Fibroblast of gingiva (primary cell): ENCODE results near the gene TMEM86B.
A peak's percentile ranks its signal among the peaks of the same experiment; 100 is the strongest.

Experiments used
- DNase-seq: peaks from one replicate; pipeline ENCODE4 v3.0.0-alpha.2; 2011; ENCODE audit warnings: low read depth

The TMEM86B gene, protein sequence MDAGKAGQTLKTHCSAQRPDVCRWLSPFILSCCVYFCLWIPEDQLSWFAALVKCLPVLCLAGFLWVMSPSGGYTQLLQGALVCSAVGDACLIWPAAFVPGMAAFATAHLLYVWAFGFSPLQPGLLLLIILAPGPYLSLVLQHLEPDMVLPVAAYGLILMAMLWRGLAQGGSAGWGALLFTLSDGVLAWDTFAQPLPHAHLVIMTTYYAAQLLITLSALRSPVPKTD

DNA sequence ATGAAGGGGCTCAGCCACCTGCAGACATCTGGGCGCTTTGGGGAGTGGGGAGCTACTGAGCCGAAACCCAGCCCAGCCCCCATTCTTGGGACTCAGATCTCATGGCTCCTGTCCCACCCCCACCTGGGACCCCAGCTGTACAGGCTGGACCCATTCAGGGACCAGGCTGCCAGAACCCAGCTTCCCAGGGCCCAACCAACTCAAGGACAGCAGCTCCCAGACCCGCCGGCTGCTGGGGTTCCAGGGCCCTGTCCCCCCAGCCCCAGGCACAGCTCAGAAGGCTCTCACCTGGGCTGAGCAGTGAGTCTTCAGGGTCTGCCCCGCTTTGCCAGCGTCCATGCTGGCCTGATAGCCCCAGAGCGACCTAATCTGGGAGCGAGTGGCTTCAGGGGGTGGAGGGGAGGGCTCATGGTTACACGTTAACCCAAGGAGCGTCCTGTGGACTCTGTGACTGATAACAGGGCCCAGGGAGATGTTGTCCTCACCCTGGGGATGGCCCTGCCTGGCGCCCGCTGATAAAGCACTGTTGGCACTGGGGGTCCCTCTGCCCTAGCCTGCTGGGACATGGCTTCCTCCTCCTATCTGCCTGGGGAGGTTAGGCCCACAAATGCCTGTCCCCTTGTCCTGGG is at the start of gene TMEM86B:
Gene TMEM86B, minus strand, starts transcription at position 361 of the 629 bp plus-strand sequence. Its CDS starts 22 bp downstream, at position 339.
- no peak for DNase-seq

DNA sequence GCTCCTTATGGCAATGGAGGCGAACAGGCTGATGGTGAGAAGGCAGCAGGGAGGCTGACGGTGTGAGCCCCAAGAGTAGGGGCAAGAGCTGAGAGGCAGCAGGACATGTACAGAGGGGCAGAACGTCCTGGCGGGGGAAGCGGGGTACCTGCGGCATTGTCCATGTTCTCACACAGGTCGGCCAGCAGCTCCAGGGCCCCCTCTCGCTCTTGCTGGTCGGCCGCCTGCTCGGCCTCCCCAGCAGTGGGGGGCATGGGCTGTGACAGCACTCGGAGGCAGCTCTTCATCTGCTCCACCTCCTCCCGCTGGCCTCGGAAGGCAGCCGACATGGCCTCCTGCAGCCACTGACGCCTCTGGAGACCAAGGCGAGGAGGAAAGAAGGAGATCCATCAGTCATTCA is 48.9 kb upstream of the TMEM86B start:
- DNase-seq = no peak

DNA sequence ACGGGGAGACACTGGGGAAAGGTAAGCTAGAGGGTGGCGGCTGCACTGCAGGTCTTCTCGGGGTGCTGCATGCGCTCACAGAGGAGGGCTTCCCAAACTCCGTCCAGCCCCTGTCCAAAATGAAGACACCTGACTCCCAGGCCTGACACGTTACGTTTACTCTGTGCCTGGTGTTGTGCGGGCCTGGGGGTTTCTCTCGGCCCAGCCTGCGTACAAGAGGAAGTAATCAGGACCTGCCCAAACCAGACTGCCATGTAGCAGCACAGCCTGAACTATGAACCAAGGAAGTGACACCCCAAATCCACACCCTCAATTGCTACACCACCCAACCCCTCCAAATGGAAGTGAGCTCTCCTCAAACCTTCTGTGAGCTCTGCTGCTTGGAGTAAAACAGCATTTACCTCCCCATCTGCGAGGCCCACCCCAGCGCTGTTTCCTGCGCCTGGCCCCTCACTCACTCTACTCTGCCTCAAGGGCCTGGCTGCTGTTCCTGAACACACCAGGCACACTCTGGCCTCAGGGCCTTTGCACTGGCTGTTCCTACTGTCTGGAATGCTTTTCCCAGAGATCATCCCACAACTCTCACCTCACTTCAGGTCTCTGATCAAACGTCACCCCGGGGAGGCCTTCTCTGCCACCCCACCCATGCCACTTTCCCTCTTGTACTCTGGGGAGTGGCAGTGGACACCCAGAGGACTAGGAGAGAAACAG is 48.3 kb upstream of the TMEM86B start:
- no peak for DNase-seq

DNA sequence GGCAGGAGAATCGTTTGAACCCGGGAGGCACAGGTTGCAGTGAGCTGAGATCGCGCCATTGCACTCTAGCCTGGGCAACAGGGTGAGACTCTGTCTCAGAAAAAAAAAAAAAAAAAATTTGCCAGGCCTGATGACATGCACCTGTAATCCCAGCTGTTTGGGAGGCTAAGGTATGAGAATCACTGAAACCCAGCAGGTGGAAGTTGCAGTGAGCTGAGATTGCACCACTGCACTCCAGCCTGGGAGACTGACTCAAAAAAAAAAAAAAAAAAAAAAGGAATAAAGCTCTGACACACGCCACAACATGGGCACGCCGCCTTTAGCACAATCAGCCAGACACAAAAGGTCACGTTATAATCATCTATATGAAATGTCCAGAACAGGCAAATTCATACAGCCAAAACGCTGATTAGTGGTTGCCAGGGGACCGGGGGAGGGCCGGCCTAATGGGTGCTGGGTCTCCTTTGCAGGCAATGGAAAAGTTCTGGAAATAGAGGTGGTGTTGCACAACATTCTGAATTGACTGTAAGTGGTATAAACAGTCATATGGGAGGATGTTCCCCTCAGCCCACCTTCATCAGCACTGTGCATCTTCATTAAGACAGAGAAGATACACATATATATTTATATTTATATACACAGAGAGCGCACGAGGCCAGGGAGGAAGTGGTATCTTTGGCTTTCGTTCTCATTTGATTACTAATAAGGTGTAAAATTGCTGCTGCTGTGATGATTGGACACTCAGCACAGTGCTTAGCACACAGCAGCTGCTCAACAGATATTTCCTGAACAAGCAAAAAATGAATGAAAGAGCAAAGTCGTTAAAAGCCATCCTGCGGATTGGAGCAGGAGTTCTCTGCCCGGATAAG is 47.5 kb upstream of the TMEM86B start:
- DNase-seq = no peak

DNA sequence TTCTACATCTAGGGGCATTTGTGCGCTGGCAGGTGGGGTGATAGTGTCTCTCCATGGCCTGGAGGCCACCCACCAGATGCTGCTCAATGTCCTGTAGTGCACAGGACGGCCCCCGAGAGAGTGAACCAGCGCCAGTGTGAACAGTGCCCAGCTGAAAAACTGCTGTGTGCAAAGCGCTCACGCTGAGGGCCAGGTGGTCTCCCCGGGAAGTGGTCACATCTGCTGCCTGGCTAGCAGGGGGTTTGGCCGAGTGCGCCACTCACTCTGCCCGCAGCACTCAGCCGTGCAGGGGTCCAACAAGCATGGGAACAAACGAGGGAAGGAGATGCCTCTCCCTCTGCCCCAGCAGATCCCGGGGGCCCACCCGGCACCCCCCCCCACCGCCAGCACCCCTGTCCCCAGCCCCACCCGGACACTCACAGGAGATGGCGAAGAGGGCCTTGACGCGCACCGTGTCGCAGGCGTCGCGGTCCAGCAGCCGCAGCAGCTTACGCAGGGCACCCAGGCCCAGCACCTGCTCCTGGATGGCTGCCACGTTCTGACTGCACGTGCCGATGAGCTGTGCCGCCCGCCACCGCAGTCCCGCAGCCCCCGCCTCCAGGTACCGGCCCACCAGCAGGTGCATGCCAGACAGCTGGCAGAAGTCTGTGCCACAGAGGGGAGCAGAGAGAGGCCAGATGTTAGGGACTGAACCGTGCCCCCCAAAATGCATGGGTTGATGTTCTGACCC is 45.6 kb upstream of the TMEM86B start:
- no peak for DNase-seq

DNA sequence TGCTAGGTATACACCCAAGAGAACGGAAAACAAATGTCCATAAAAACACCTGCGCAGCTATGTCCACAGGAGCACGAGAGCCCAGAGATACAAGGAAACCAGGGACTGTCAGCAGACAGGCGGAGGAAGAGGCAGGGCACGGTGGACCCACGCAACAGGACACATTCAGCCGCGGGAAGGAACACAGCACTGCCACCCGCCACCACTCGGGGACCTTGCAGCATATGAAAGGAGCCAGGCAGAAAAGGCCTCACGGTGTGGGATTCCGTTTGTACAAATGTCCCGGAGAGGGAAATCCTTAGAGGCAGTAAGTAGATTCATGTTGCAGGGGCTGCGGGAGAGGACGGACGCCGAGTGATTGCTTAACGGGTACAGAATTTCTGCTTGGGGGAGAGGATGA is 43.6 kb upstream of the TMEM86B start:
- no peak for DNase-seq

DNA sequence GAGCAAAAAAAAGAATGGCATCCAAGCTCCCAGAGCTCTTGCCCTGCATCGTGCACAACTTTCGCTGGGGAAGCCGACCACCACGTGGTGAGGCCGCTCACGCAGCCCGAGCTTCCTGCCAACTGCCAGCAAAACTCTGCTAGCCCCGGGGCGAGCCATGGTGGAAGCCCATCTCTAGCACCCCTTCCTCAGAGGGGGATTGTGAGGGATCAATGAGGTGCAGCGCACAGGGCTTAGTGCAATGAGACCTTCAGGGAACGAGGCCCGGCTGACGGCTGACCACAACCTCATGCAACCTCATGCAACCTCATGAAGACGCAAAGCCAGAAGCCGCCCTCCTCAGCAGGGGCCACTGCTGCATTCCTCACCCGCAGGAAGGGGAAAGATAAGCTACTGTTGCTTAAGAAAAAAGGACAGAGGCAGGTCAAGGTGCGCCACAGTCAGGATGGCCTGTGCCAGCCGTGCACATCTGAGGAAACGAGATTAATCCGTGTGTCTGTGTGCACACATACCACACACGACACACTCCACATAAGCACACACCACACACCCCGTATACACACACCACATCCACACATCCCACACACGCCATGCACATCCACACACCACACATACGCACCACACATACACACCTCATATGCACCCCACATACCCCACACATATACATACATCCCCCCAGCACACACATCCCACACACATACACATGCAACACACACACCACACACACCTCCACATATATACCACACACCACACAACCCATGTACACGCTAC is 41.8 kb upstream of the TMEM86B start:
- no peak for DNase-seq

DNA sequence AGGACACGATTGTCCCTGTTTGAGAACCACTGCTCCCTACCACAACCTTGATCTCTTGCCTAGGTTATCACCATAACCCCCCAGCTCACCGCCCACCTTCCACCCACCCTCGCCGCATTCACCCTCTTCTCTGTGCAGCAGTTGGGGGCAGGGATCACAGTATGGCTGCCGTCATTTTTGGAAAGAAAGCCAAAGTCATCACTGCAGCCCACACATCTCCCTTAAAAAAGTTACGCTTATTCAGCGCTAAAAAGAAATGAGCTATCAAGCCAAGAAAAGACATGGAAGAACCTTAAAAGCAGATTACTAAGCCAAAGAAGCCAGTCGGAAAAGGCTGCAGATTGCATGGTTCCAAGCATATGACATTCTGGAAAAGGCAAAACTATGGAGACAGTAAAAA is 40.7 kb upstream of the TMEM86B start:
- DNase-seq = no peak

DNA sequence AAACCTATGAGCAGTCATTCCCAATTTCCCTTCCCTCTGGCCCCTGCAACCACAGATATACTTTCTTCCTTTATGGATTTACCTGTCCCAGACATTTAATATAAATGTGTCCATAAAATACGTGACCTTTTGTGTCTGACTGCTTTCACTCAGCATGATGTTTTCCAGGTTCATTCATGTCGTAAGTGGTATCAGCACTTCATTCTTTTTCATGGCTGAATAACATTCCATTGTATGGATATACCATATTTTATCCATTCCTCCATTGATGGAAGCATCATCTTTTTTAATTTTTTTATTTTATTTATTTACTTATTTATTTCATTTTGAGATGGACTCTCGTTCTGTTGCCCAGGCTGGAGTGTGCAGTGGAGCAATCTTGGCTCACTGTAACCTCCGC is 38.3 kb upstream of the TMEM86B start:
- DNase-seq = no peak

DNA sequence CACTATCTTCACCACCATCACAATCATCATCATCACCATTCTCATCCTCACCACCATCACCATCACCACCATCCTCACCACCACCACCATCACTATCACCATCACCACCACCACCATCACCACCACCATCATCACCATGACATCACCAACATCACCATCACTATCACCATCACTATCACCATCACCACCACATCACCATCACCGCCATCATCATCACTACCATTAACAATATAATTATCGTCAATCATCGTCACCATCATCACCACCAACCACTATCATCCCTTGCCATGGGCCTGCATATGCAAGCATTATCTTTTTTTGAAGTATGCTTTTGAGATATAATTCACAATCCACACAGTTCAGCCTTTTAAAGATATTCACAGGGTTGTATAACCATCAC is 37.8 kb upstream of the TMEM86B start:
- no peak for DNase-seq

DNA sequence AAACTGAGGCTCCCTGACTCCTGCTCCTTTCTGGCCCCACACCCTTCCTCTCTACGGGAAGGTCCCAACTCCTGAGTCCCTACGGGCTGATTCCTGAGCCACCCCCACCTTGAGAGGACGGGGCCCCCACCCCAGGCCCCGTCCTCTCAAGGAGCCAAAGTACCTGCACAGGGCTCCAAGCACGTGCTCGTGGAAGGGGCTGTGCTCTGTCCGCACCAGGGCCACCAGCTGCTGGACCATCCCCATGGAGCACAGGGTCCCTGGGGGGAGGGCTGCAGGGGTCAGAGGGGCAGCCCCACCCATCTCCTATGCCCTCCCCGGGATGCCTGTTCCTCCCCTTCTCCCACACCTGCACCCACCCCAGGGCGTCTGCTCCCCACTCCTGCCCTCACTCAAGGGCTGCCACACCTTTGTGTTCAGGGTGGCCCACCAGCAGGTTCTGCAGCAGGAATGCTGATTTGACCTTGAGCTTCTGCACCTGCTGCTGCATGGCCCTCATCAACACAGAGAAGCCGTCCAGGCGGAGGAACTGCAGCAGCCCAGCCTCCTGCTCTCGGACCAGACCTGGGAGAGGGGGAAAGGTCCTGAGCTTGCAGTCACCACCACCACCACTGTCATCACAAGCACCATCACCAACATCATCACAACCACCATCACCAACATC is 37.3 kb upstream of the TMEM86B start:
- no peak for DNase-seq

DNA sequence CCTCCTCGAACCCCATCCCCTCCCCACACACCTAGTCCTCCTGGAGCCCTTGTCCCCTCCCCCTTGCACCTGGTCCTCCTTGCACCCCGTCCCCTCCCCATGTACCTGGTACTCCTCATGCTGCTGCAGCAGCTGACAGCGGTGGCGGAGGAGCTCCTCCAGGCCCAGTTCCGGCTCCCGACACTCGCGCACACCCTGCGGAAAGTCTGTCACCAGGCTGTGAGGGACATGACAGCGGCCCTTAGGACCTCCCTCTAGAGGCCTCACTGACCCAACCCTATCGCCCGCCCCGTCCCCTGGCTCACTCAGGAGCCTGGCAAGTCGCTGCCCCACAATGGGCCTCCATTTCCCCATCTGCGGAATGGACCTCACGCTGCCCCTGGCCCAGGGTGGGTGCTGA is 36.6 kb upstream of the TMEM86B start:
- DNase-seq = no peak

DNA sequence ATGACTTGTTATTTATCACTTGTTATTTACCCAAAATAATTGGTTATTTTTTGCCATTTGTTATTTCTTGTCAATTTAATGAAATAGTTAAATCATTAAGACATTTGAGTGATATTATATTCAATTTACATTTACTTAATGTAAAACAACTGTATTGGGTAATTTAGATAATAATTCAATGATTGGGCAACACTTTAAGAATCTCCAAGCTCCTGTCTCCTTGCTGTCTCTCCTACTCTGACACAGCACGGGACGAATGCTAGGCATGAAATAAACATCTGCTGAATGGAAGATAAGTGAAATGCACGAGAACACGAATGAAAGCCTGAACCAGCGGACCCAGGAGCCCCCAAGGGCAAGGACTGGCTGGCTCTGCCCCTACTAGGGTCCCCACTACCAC is 36.0 kb upstream of the TMEM86B start:
- no peak for DNase-seq

DNA sequence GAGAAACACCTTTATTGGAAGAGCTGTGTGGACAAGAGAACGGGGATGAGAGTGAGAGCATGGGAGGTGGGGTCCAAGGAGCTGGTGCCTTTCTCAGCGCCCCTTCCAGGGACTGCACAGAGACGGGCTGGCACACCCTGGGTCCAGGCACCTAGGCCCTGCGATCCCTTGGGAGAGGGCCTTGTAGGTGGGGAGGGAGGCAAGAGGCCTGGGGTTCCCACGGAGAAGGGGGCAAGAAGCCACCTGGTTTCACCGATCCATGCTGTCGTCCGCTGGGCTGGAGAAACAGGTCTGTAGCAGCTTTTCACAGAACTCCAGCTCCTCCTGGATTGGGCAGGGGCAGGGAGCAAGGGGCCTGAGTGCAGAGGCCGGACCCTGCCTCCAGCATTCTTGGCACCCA is 33.8 kb upstream of the TMEM86B start:
- DNase-seq = no peak

DNA sequence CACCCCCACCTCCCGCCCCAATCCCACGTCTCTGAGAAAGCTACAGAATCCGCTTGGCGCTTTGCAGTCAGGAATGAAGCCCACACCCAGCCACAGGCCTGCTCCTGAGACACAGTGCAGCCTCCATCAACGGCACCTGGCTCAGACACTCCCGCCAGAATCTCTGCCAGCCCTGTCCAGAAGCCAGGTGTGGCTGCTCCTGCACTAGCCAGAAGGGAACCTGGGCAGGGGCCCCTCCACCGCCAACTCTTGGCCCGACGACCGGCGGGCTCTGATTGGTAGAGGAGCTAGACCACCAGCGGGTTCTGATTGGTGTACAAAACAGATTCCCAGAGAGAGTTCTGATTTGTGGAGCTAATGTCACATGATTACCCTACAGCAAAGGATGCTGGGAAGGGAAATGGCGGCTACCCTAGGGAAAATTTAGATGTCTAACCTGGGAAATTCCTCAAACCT is 33.1 kb upstream of the TMEM86B start:
- no peak for DNase-seq

DNA sequence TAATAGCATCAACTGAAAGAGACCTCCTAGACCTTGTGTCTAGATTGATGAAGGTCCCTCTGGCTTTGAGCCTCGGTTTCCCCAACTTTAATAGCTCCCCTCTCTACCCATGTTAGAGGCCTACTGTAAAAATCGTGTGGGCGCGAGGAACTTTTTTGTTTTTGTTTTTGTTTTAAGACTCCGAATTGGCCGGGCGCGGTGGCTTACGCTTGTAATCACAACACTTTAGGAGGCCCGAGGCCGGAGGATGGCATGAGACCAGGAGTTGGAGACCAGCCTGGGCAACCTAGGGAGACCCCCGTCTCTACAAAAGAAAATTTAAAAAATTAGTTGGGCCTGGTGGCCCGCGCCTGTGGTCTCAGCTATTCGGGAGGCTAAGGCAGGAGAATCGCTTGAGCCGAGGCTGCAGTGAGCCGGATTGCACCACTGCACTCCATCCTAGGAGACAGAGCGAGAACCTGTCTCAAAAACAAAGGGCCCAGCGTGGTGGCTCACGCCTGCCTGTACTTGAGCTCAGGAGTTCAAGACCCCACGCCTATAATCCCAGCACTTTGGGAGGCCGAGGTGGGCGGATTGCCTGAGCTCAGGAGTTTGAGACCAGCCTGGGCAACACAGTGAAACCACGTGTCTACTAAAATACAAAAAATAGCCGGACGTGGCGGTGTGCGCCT is 31.1 kb upstream of the TMEM86B start:
- no peak for DNase-seq

DNA sequence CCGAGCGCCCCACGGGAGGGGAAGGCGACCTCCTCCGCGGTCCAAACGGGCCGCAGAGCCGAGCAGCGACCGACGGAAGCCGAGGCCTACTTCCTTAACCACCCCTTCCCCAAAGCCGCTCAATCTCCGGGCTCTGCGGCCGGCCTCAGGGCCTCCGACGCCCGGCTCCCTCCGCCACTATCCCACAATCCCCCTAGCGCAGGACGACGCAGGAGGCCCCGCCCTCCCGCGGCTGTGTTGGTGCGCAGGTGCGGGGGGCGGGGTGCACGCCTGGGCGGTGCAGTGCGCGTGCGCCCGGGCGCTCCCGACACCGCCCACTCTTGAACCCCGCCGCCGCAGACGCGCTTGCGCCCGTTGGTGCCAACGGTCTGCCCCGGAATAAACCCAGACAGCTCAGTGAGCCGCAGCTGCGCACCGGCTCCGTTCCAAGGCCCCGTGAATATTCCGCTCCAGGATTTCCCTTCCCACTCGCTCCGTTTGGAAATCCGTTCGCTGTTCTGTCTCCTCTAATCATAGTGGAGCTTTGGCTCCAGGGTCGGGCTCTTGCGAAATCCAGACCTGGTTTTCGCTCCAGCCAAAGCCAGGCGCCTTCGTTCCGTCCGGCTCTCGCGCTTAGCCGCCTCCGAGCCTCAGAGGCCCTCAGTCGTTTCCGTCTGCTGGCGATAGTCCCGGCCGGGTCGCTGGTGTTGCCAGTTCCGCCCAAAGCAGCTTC is 30.4 kb upstream of the TMEM86B start, which contains the start of gene PPP6R1:
Gene PPP6R1, minus strand, starts transcription at position 190 of the 712 bp plus-strand sequence. CDS start 11,914 bp downstream, outside the sequence.
- DNase-seq = peak; percentile 100

DNA sequence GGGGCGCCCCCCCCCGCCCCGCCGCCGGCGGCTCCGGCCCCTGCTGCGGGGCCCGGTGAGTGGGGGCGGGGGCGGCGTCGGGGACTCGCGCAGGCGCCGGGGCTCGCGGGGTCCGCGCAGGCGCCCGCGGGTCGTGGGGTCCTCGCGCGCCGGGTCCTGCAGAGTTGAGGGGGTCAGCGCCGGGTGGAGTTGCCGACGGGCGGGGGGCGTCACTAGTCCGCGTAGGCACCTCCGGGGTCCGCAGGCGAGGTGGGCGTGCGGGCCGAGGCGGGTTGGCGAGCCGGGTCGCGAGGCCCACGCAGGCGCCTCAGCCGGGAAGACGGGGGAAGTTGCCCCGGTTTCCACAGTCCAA is 29.9 kb upstream of the TMEM86B start:
- no peak for DNase-seq
